Fibroblast of pulmonary artery (primary cell): ENCODE measurements around the gene WDR70.

ENCODE experiments used
- DNase-seq: peaks from one replicate; pipeline ENCODE4 v3.0.0-alpha.2; 2010; ENCODE audit warnings: low read depth
- H3K4me3 ChIP-seq: replicated peaks from 2 replicates; pipeline ENCODE4 v1.5.1; 2011; ENCODE audit warnings: low read depth, mild to moderate bottlenecking, control low read depth, low read length, moderate library complexity
- TF ChIP-seq, protein P1 (sequence below): IDR thresholded peaks from 2 replicates; pipeline ENCODE4 v1.5.1; 2011; ENCODE audit warnings: mild to moderate bottlenecking, control low read depth, low read length, inconsistent platforms; ENCODE audit errors: missing control alignments

The WDR70 gene

DNA sequence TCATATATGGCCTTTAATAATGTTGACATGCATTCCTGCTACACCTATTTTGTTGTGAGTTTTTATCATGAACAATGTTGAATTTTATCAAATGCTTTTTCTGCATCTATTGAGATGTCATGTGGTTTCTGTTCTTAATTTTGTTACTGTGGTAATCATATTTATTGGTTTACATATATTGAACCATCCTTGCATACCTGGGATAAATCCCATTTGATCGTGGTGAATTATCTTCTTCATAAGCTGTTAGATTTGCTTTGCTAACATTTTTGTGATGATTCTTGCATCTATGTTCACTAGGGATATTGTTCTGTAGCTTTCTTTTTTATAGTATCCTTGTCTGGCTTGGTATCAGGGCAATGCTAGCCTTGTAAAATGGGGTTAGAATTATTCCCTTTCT lies 222.0 kb downstream of the WDR70 start:
- DNase-seq, result no peak
- TF ChIP-seq, protein P1, sequence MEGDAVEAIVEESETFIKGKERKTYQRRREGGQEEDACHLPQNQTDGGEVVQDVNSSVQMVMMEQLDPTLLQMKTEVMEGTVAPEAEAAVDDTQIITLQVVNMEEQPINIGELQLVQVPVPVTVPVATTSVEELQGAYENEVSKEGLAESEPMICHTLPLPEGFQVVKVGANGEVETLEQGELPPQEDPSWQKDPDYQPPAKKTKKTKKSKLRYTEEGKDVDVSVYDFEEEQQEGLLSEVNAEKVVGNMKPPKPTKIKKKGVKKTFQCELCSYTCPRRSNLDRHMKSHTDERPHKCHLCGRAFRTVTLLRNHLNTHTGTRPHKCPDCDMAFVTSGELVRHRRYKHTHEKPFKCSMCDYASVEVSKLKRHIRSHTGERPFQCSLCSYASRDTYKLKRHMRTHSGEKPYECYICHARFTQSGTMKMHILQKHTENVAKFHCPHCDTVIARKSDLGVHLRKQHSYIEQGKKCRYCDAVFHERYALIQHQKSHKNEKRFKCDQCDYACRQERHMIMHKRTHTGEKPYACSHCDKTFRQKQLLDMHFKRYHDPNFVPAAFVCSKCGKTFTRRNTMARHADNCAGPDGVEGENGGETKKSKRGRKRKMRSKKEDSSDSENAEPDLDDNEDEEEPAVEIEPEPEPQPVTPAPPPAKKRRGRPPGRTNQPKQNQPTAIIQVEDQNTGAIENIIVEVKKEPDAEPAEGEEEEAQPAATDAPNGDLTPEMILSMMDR, result no peak
- no peak overlapping the region for H3K4me3 ChIP-seq

DNA sequence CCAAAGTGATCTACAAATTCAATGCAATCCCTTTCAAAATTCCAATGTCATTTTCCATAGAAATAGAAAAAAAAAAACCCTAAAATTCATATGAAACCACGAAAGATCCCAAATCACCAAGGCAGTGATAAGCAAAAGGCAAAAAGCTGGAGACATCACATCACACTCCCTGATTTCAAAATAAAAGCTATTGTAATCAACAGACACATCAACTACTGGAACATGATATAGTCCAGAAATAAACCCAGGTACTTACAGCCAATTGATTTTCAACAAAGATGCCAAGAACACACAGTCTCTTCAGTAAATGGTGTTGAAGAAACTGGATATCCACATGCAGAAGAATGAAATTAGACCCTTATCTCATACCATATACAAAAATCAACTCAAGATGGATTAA lies 224.0 kb downstream of the WDR70 start:
- TF ChIP-seq, protein P1, result no peak
- H3K4me3 ChIP-seq, result no peak overlapping the region
- no peak for DNase-seq

DNA sequence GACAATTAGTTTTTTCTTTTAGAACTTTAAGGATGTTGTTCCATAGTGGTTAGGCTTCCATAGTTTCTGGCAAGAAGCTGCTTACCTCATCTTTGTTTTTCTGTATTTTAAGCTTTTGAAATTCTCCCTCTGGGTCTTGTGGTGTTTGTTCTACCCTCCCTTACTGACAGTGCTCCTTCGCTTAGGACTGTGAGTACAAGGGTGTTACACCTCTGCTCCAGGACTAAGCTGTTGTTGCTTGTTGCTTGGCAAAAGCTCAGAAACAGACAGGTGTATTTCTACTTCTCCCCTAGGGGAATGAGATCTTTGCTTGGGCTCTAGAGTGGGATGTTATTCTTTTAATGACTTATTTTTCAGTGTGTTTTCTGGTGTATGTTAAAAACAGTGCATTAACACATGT lies 225.2 kb downstream of the WDR70 start:
- TF ChIP-seq, protein P1, result no peak
- no peak for DNase-seq
- no peak overlapping the region for H3K4me3 ChIP-seq

DNA sequence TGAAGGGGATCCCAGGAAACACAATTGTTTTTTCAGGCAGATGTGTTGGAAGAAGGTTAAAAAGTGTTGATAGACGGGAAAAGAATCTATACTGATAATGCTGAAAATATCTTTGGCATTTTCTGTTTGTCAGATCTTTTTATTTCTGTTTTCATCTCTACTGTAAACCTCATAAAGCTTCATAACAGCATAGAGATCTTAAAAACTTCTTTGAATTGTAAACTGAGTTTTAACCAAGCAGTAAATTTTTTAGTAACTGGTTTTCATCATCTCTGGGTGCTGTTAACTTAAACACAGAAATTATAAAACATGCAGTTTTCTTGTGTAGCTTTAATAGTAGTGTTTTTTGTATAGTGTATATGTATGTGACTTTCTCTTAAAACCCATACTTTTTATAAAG lies 227.0 kb downstream of the WDR70 start:
- H3K4me3 ChIP-seq, result no peak overlapping the region
- TF ChIP-seq, protein P1, result no peak
- no peak for DNase-seq

DNA sequence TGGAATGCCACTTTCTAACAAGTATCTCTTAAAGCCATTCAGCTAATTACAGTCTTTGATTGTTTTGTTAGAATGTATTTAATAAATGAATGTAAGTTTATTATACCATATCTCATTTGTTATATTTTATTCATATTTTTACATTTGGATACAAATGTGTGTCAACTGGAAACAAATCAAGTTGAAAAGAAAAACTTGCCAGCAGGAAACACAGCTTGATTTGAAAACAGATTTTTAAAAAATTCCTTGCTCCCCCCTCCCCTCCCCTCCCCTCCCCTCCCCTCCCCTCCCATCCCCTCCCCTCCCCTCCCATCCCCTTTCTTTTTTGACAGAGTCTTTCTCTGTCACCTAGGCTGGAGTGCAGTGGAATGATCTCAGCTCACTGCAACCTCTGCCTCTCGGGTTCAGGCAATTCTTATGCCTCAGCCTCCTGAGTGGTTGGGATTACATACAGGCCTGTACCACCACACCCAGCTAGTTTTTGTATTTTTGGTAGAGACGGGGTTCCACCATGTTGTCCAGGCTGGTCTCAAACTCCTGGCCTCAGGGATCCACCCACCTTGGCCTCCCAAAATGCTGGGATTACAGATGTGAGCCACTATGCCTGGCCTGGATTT lies 227.6 kb downstream of the WDR70 start:
- TF ChIP-seq, protein P1, result no peak
- no peak for DNase-seq

DNA sequence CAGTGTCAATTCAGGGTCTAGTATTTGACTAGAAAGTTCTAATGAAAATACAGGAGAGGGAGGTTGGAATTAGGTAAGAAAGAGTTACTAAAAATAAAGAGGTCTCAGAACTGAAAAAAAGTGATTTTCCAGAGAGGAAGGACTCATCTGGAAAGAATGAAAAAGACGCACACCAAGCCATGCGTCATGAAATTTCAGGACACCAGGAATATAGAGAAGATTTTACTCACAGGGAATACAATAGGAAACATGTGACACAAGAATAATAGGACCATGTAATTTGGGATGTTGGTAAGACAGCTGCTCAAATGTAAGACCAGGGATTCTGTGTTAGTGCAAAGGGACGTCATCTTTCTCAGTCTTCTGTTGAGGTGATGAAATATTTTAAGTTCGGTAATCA lies 236.1 kb downstream of the WDR70 start:
- peak; percentile 94 for DNase-seq
- no peak overlapping the region for H3K4me3 ChIP-seq

More for the DNA sequence above, 227.6 kb downstream of the WDR70 start:
- no peak overlapping the region for H3K4me3 ChIP-seq

More for the DNA sequence above, 236.1 kb downstream of the WDR70 start:
- TF ChIP-seq, protein P1, result no peak
